HEK293 (cell line): ENCODE data around the gene MRPL23.

Experiments
- CTCF ChIA-PET: fragments of 350-600 bp; formaldehyde crosslinking; extraction: SDS; loops from one replicate; lab custom pipeline; 2021; ENCODE audit warnings: antibody characterized with exemption; lab: Yijun Ruan, JAX
- POLR2A ChIA-PET: fragments of 300-600 bp; formaldehyde crosslinking; extraction: SDS; loops from one replicate; lab custom pipeline; 2020; ENCODE audit warnings: antibody characterized with exemption, inconsistent platforms; lab: Yijun Ruan, JAX
- H3K27ac ChIP-seq: fragments of 200-500 bp; sonication (Bioruptor generic); 2 replicates; pipeline ENCODE4 v1.5.1; 2014; ENCODE audit warnings: low read depth, low read length, control low read depth, inconsistent platforms; ENCODE audit errors: extremely low read depth
- H3K36me3 ChIP-seq, 2 experiments: fragments of 200-500 bp in 1 of 2; sonication (Bioruptor generic) in 1 of 2; 1 replicate in 1 of 2; 2 replicates in 1 of 2; pipeline ENCODE4 v1.5.1; 2014 to 2017; ENCODE audit warnings: inconsistent platforms in 2 of 2, low read length in 2 of 2; ENCODE audit not compliant: control insufficient read depth in 2 of 2, insufficient read depth in 1 of 2
- H3K4me1 ChIP-seq: fragments of 200-500 bp; sonication (Bioruptor generic); 2 replicates; pipeline ENCODE4 v1.5.1; 2014; ENCODE audit warnings: mild to moderate bottlenecking, low read length, inconsistent platforms; ENCODE audit not compliant: control insufficient read depth, insufficient read depth
- H3K4me3 ChIP-seq: 2 replicates; pipeline ENCODE4 v1.5.1; 2011; ENCODE audit warnings: low read depth, mild to moderate bottlenecking, control low read depth, low read length, moderate library complexity
- H3K9me3 ChIP-seq: fragments of 200-500 bp; sonication (Bioruptor generic); 2 replicates; pipeline ENCODE4 v1.5.1; 2014; ENCODE audit warnings: low read depth, low read length, inconsistent platforms; ENCODE audit not compliant: control insufficient read depth, insufficient read depth
- EGR2 ChIP-seq: fragments of 450-650 bp; formaldehyde crosslinking; IDR thresholded peaks from 2 replicates; pipeline ENCODE4 v1.5.1; 2016; ENCODE audit warnings: low read depth, missing biosample characterization, missing genetic modification characterization
- GLIS1 ChIP-seq: fragments of 450-650 bp; formaldehyde crosslinking; IDR thresholded peaks from 2 replicates; pipeline ENCODE4 v1.5.1; 2016; ENCODE audit warnings: missing biosample characterization, missing genetic modification characterization
- SP7 ChIP-seq: fragments of 450-650 bp; formaldehyde crosslinking; IDR thresholded peaks from 2 replicates; pipeline ENCODE4 v1.5.1; 2016; ENCODE audit warnings: missing biosample characterization, missing genetic modification characterization
- ZBTB11 ChIP-seq: fragments of 450-650 bp; formaldehyde crosslinking; conservative IDR thresholded peaks from 2 replicates; pipeline ENCODE4 v1.5.1; 2016; ENCODE audit warnings: low read depth, missing biosample characterization, missing genetic modification characterization
- ZFHX2 ChIP-seq: fragments of 450-650 bp; formaldehyde crosslinking; conservative IDR thresholded peaks from 2 replicates; pipeline ENCODE4 v1.5.1; 2016; ENCODE audit warnings: missing biosample characterization, missing genetic modification characterization
- ZNF121 ChIP-seq: fragments of 450-650 bp; formaldehyde crosslinking; IDR thresholded peaks from 2 replicates; pipeline ENCODE4 v1.5.1; 2016; ENCODE audit warnings: missing biosample characterization, missing genetic modification characterization
- ZNF2 ChIP-seq: fragments of 450-650 bp; formaldehyde crosslinking; IDR thresholded peaks from 2 replicates; pipeline ENCODE4 v1.5.1; 2016; ENCODE audit warnings: missing biosample characterization, missing genetic modification characterization
- ZNF366 ChIP-seq: fragments of 450-650 bp; formaldehyde crosslinking; conservative IDR thresholded peaks from 2 replicates; pipeline ENCODE4 v1.5.1; 2016; ENCODE audit warnings: missing biosample characterization, missing genetic modification characterization
- ZNF37A ChIP-seq: fragments of 450-650 bp; IDR thresholded peaks from 2 replicates; pipeline ENCODE4 v1.5.1; 2018; ENCODE audit warnings: missing biosample characterization, missing genetic modification characterization
- ZNF394 ChIP-seq: fragments of 450-650 bp; formaldehyde crosslinking; IDR thresholded peaks from 2 replicates; pipeline ENCODE4 v1.5.1; 2016; ENCODE audit warnings: missing biosample characterization, missing genetic modification characterization, mild to moderate bottlenecking, moderate library complexity, borderline replicate concordance
- ZNF555 ChIP-seq: fragments of 450-650 bp; formaldehyde crosslinking; conservative IDR thresholded peaks from 2 replicates; pipeline ENCODE4 v1.5.1; 2017; ENCODE audit warnings: missing biosample characterization, mild to moderate bottlenecking, missing genetic modification characterization, inconsistent platforms
- ZNF585B ChIP-seq: fragments of 450-650 bp; formaldehyde crosslinking; IDR thresholded peaks from 2 replicates; pipeline ENCODE4 v1.5.1; 2016; ENCODE audit warnings: missing biosample characterization, missing genetic modification characterization
- ZNF600 ChIP-seq: fragments of 450-650 bp; formaldehyde crosslinking; IDR thresholded peaks from 2 replicates; pipeline ENCODE4 v1.5.1; 2016; ENCODE audit warnings: missing biosample characterization, missing genetic modification characterization
- ZNF785 ChIP-seq: fragments of 450-650 bp; formaldehyde crosslinking; IDR thresholded peaks from 2 replicates; pipeline ENCODE4 v1.5.1; 2016; ENCODE audit warnings: missing biosample characterization, missing genetic modification characterization
- ZNF792 ChIP-seq: fragments of 450-650 bp; formaldehyde crosslinking; IDR thresholded peaks from 2 replicates; pipeline ENCODE4 v1.5.1; 2016; ENCODE audit warnings: missing biosample characterization, missing genetic modification characterization
- TF ChIP-seq, protein P1 (sequence below): fragments of 450-650 bp; formaldehyde crosslinking; IDR thresholded peaks from 2 replicates; pipeline ENCODE4 v1.5.1; 2017; ENCODE audit warnings: missing biosample characterization, missing genetic modification characterization
- TF ChIP-seq, protein P2 (sequence below): fragments of 450-650 bp; formaldehyde crosslinking; IDR thresholded peaks from 2 replicates; pipeline ENCODE4 v1.5.1; 2016; ENCODE audit warnings: missing biosample characterization, missing genetic modification characterization, low read depth
- TF ChIP-seq, protein P3 (sequence below): fragments of 450-650 bp; formaldehyde crosslinking; IDR thresholded peaks from 2 replicates; pipeline ENCODE4 v1.5.1; 2016; ENCODE audit warnings: missing biosample characterization, missing genetic modification characterization

Gene MRPL23

DNA sequence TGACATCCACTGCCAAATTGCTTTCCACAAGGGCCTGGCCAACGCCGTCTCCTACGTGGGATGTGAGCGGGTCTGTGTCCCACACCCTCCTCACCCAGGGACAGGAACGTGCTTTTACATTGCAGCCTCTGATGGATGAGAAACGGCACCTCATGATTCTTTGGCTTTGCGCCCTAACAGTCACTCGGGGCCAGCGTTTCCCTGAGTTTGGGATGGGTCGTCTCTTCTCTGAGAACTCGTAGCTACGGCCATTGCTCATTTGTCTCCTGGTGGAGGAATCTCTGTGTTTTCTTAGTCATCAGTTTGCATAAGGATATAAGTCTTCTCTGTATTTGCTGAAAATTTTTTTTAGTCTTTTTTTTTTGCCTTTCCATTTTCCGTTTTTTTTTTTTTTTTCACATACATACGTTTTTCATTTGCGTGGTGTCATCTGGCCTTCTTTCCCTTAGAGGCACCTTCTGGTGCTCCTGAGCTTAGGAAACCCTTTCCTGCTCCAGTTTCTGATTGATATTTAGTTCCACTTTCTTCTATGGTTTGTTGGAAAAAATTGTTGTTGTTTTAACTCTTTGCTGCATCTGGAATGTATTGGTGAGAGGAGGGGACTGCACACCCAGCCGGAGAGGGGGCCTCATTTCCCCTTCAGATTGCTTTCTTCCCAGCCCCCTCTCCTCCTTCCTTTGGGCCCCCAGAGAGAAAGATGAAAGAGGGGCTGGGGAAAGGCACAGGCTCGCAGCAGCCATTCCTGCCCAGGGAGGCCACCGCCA is 15.6 kb upstream of the MRPL23 start (continued):
- TF ChIP-seq, protein P1, sequence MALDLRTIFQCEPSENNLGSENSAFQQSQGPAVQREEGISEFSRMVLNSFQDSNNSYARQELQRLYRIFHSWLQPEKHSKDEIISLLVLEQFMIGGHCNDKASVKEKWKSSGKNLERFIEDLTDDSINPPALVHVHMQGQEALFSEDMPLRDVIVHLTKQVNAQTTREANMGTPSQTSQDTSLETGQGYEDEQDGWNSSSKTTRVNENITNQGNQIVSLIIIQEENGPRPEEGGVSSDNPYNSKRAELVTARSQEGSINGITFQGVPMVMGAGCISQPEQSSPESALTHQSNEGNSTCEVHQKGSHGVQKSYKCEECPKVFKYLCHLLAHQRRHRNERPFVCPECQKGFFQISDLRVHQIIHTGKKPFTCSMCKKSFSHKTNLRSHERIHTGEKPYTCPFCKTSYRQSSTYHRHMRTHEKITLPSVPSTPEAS (tag by site-specific recombination): no peak
- no peak for TF ChIP-seq ZBTB11 (tag by site-specific recombination)

- Histone ChIP-seq H3K9me3 (no peaks in the 10 kb centered on the region), H3K4me1 (no peaks in the 10 kb centered on the region), H3K36me3 (no peaks in the 10 kb centered on the region), H3K27ac (no peak overlapping the region), H3K4me3 (no peak overlapping the region)
- TF ChIP-seq ZNF585B (tag by site-specific recombination) (no peak), ZNF37A (tag by site-specific recombination) (no peak), ZNF121 (tag by site-specific recombination) (no peak), GLIS1 (no peak), ZNF600 (no peak), ZNF394 (tag by site-specific recombination) (no peak), ZNF555 (tag by site-specific recombination) (no peak)
- TF ChIP-seq, protein P2, sequence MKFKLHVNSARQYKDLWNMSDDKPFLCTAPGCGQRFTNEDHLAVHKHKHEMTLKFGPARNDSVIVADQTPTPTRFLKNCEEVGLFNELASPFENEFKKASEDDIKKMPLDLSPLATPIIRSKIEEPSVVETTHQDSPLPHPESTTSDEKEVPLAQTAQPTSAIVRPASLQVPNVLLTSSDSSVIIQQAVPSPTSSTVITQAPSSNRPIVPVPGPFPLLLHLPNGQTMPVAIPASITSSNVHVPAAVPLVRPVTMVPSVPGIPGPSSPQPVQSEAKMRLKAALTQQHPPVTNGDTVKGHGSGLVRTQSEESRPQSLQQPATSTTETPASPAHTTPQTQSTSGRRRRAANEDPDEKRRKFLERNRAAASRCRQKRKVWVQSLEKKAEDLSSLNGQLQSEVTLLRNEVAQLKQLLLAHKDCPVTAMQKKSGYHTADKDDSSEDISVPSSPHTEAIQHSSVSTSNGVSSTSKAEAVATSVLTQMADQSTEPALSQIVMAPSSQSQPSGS (tag by site-specific recombination): no peak
- ChIA-PET CTCF (no interaction called here), POLR2A (no interaction called here)
These were observed 15.0 kb upstream of the MRPL23 start for GRCh38 chr11:1932105-1932480.

DNA sequence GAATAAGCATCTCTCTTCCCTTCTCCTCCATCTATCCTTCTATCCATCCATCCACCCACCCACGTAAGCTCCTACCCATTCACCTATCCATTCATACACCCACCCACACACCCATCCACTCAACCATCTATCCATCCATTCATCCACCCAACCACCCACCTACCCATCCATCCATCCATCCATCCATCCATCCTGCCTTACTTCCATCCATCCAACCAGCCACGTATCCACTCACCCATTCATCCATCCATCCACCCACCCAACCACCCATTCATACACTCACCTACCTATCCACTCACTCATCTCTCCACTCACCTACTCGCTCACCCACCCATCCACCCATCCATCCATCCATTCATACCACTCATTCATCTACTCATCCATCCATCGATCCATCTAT is 14.5 kb upstream of the MRPL23 start:
- CTCF ChIA-PET: interaction anchor here (0.6 kb wide), 1 partner anchor 44 kb away, joined by 3 read pairs; no protein-coding TSS in a partner anchor
- H3K27ac ChIP-seq: no peak overlapping the region
- no peaks in the 10 kb centered on the region for H3K9me3 ChIP-seq
- POLR2A ChIA-PET: no interaction called here
- TF ChIP-seq ZNF785 (tag by site-specific recombination) (no peak), EGR2 (peak; percentile 92), ZNF792 (no peak), ZNF366 (tag by site-specific recombination) (peak; percentile 87), ZFHX2 (peak; percentile 72), SP7 (no peak), ZNF2 (tag by site-specific recombination) (no peak)
- TF ChIP-seq, protein P3, sequence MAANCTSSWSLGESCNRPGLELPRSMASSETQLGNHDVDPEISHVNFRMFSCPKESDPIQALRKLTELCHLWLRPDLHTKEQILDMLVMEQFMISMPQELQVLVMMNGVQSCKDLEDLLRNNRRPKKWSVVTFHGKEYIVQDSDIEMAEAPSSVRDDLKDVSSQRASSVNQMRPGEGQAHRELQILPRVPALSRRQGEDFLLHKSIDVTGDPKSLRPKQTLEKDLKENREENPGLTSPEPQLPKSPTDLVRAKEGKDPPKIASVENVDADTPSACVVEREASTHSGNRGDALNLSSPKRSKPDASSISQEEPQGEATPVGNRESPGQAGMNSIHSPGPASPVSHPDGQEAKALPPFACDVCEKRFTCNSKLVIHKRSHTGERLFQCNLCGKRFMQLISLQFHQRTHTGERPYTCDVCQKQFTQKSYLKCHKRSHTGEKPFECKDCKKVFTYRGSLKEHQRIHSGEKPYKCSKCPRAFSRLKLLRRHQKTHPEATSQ (tag by site-specific recombination): no peak
- H3K36me3 ChIP-seq: no peaks in the 10 kb centered on the region
- no peak overlapping the region for H3K4me3 ChIP-seq
- no peaks in the 10 kb centered on the region for H3K4me1 ChIP-seq
